ENCODE data around the gene CYP4B1.
"Not testable (repeated sequence)": the region's sequence is repeated elsewhere in the genome, so short reads cannot be mapped to it uniquely, and the experiment has no call there.

The CYP4B1 gene

GRCh38 chr1:46798810-46799209, at the start of gene CYP4B1:
TSS of gene CYP4B1 (plus strand) at chr1:46799046. CDS start at chr1:46799082, 36 bp downstream.
- no peak for DNase-seq

GRCh38 chr1:46749404-46749803, 49.4 kb upstream of the CYP4B1 start:
- DNase-seq, result no peak

GRCh38 chr1:46749921-46750404, 48.9 kb upstream of the CYP4B1 start:
- DNase-seq, result no peak

GRCh38 chr1:46753985-46754384, 44.9 kb upstream of the CYP4B1 start:
- no peak for DNase-seq

- DNase-seq, result not testable (repeated sequence)
Observed at GRCh38 chr1:46754707-46755106, 44.1 kb upstream of the CYP4B1 start.

- no peak for DNase-seq
Observed at GRCh38 chr1:46755121-46755520, 43.7 kb upstream of the CYP4B1 start.

- DNase-seq, result peak; percentile 94
Observed at GRCh38 chr1:46757247-46757955, 41.4 kb upstream of the CYP4B1 start.

- no peak for DNase-seq
Observed at GRCh38 chr1:46757956-46758528, 40.8 kb upstream of the CYP4B1 start.

- DNase-seq, result no peak
Observed at GRCh38 chr1:46760558-46761166, 38.2 kb upstream of the CYP4B1 start.

- no peak for DNase-seq
Observed at GRCh38 chr1:46761740-46762139, 37.1 kb upstream of the CYP4B1 start.

GRCh38 chr1:46764402-46764801, 34.4 kb upstream of the CYP4B1 start:
- DNase-seq, result no peak

- peak; percentile 93 for DNase-seq
Observed at GRCh38 chr1:46767649-46768282, 31.1 kb upstream of the CYP4B1 start.

- no peak for DNase-seq
Observed at GRCh38 chr1:46768445-46768844, 30.4 kb upstream of the CYP4B1 start.

GRCh38 chr1:46769028-46769740, 29.7 kb upstream of the CYP4B1 start:
- no peak for DNase-seq

GRCh38 chr1:46770541-46770940, 28.3 kb upstream of the CYP4B1 start:
- DNase-seq, result no peak

GRCh38 chr1:46772571-46772970, 26.3 kb upstream of the CYP4B1 start:
- DNase-seq, result no peak

GRCh38 chr1:46774297-46774696, 24.5 kb upstream of the CYP4B1 start:
- DNase-seq, result no peak

GRCh38 chr1:46778456-46778855, 20.4 kb upstream of the CYP4B1 start:
- not testable (repeated sequence) for DNase-seq

GRCh38 chr1:46784666-46785065, 14.2 kb upstream of the CYP4B1 start:
- no peak for DNase-seq

- DNase-seq, result peak; percentile 20
Observed at GRCh38 chr1:46788634-46789033, 10.2 kb upstream of the CYP4B1 start.

GRCh38 chr1:46790446-46791101, 8.3 kb upstream of the CYP4B1 start:
- no peak for DNase-seq

- no peak for DNase-seq
Observed at GRCh38 chr1:46793126-46793525, 5.7 kb upstream of the CYP4B1 start.
